H1 (cell line): ENCODE results near the gene REG4. TPM values are rescaled to one million over a fixed set of nuclear protein-coding genes. Genes with fewer than 3 reads are reported as not detected.
A peak's percentile ranks its signal among the peaks of the same experiment; 100 is the strongest.

Source experiments
- CTCF ChIA-PET: fragments of 300-600 bp; sonication (Branson Sonifier 250); formaldehyde crosslinking; loops from one replicate; lab custom pipeline; 2021; ENCODE audit not compliant: partially characterized antibody; lab: Charles Lee
- POLR2A ChIA-PET: fragments of 300-600 bp; sonication (Branson Sonifier 250); formaldehyde crosslinking; loops from one replicate; lab custom pipeline; 2021; ENCODE audit warnings: inconsistent platforms; ENCODE audit not compliant: partially characterized antibody; lab: Charles Lee
- DNase-seq, 2 experiments: peaks; one replicate each; pipeline versions ENCODE4 v3.0.0 to v3.0.0-alpha.2; 2010 to 2022; ENCODE audit warnings: low spot score in 2 of 2, low read depth in 1 of 2, mixed read lengths in 1 of 2
- FAIRE-seq: peaks from 2 replicates; lab custom pipeline; 2011; peaks lifted over from hg19 to GRCh38; lab: Jason Lieb, UNC
- H2AFZ ChIP-seq: 2 replicates; pipeline ENCODE4 v1.8.1; 2012; ENCODE audit warnings: low read length, inconsistent platforms
- H2AK5ac ChIP-seq: 2 replicates; pipeline ENCODE4 v1.6.1; 2013; ENCODE audit warnings: low read depth, low read length
- H2BK120ac ChIP-seq: replicated peaks from 2 replicates; pipeline ENCODE3; 2013; ENCODE audit warnings: low read depth, low read length, inconsistent platforms
- H2BK12ac ChIP-seq: 2 replicates; pipeline ENCODE4 v1.6.1; 2013; ENCODE audit warnings: low read depth, low read length
- H2BK15ac ChIP-seq: 2 replicates; pipeline ENCODE4 v1.6.1; 2013; ENCODE audit warnings: low read length
- H2BK20ac ChIP-seq: 2 replicates; pipeline ENCODE4 v1.6.1; 2013; ENCODE audit warnings: low read length
- H2BK5ac ChIP-seq: 2 replicates; pipeline ENCODE4 v1.6.1; 2013; ENCODE audit warnings: low read depth, low read length
- H3K14ac ChIP-seq: 2 replicates; pipeline ENCODE4 v1.6.1; 2013; ENCODE audit warnings: inconsistent platforms; ENCODE audit not compliant: insufficient read length
- H3K18ac ChIP-seq: 2 replicates; pipeline ENCODE4 v1.6.1; 2013; ENCODE audit warnings: low read length; ENCODE audit errors: extremely low read depth
- H3K23ac ChIP-seq: 2 replicates; pipeline ENCODE4 v1.6.1; 2013; ENCODE audit warnings: inconsistent platforms; ENCODE audit not compliant: insufficient read length
- H3K23me2 ChIP-seq: 2 replicates; pipeline ENCODE4 v1.6.1; 2013; ENCODE audit warnings: low read depth, low read length
- H3K27ac ChIP-seq: 2 replicates; pipeline ENCODE4 v1.6.1; 2011; ENCODE audit warnings: low read depth, low read length, inconsistent platforms
- H3K27me3 ChIP-seq, 4 experiments: replicated peaks in 1 of 4; 1 replicate in 1 of 4; 2 replicates in 3 of 4; pipeline versions ENCODE4 v1.6.1 to v1.8.1; 2011 to 2013; ENCODE audit warnings: low read length in 3 of 4, mild to moderate bottlenecking in 3 of 4, inconsistent platforms in 2 of 4, mixed read lengths in 2 of 4, moderate library complexity in 1 of 4; ENCODE audit not compliant: control insufficient read depth in 3 of 4, insufficient read depth in 3 of 4; ENCODE audit errors: extremely low read depth in 1 of 4
- H3K36me3 ChIP-seq, 4 experiments: 2 replicates each; pipeline versions ENCODE4 v1.6.1 to v1.8.1; 2011 to 2013; ENCODE audit warnings: mild to moderate bottlenecking in 4 of 4, low read length in 3 of 4, moderate library complexity in 2 of 4, control low read depth in 1 of 4, inconsistent platforms in 1 of 4; ENCODE audit not compliant: insufficient read depth in 4 of 4, control insufficient read depth in 2 of 4
- H3K4ac ChIP-seq: replicated peaks from 2 replicates; pipeline ENCODE3; 2013; ENCODE audit warnings: low read length, low read depth, mixed read lengths, inconsistent platforms; ENCODE audit not compliant: insufficient read length
- H3K4me1 ChIP-seq, 4 experiments: replicated peaks in 1 of 4; 1 replicate in 1 of 4; 2 replicates in 3 of 4; pipeline versions ENCODE4 v1.6.1 to v1.8.1; 2011 to 2013; ENCODE audit warnings: low read length in 3 of 4, inconsistent platforms in 2 of 4, mixed read lengths in 1 of 4; ENCODE audit not compliant: insufficient read depth in 4 of 4, control insufficient read depth in 3 of 4
- H3K4me2 ChIP-seq, 2 experiments: 2 replicates each; pipeline versions ENCODE4 v1.6.1 to v1.8.1; 2011 to 2013; ENCODE audit warnings: low read depth in 2 of 2, low read length in 2 of 2, control low read depth in 1 of 2, inconsistent platforms in 1 of 2, mild to moderate bottlenecking in 1 of 2; ENCODE audit not compliant: insufficient read depth in 1 of 2
- H3K4me3 ChIP-seq, 4 experiments: fragments of 200-600, 300-600 bp in 1 of 4; sonication (generic), shearing (Covaris generic), sonication (Bioruptor Twin) in 1 of 4; 2 replicates each; pipeline versions ENCODE4 v1.5.1 to v1.8.1; 2011 to 2016; ENCODE audit warnings: low read length in 4 of 4, low read depth in 3 of 4, control low read depth in 2 of 4, inconsistent platforms in 2 of 4, mild to moderate bottlenecking in 2 of 4, mixed read lengths in 1 of 4, moderate library complexity in 1 of 4; ENCODE audit not compliant: insufficient read depth in 2 of 4; ENCODE audit errors: extremely low read depth in 1 of 4
- H3K56ac ChIP-seq: replicated peaks from 2 replicates; pipeline ENCODE3; 2013; ENCODE audit warnings: low read depth, mild to moderate bottlenecking, mixed read lengths, low read length, inconsistent platforms; ENCODE audit not compliant: insufficient read length
- H3K79me1 ChIP-seq: 2 replicates; pipeline ENCODE4 v1.6.1; 2013; ENCODE audit warnings: low read depth, low read length, control low read depth
- H3K79me2 ChIP-seq, 2 experiments: 2 replicates each; pipeline versions ENCODE4 v1.6.1 to v1.8.1; 2012 to 2013; ENCODE audit warnings: low read length in 2 of 2, mild to moderate bottlenecking in 2 of 2, inconsistent platforms in 1 of 2; ENCODE audit not compliant: insufficient read depth in 2 of 2, control insufficient read depth in 1 of 2
- H3K9ac ChIP-seq, 4 experiments: replicated peaks in 1 of 4; 1 replicate in 1 of 4; 2 replicates in 3 of 4; pipeline versions ENCODE4 v1.6.1 to v1.8.1; 2011 to 2013; ENCODE audit warnings: low read depth in 3 of 4, low read length in 3 of 4, control low read depth in 2 of 4, mild to moderate bottlenecking in 2 of 4, moderate library complexity in 2 of 4, inconsistent platforms in 1 of 4; ENCODE audit errors: extremely low read depth in 1 of 4
- H3K9me3 ChIP-seq, 2 experiments: 2 replicates each; pipeline versions ENCODE4 v1.6.1 to v1.8.1; 2012 to 2013; ENCODE audit warnings: mild to moderate bottlenecking in 2 of 2, moderate library complexity in 2 of 2, control low read depth in 1 of 2, inconsistent platforms in 1 of 2, low read depth in 1 of 2, low read length in 1 of 2, mixed read lengths in 1 of 2; ENCODE audit not compliant: insufficient read depth in 2 of 2
- H4K20me1 ChIP-seq, 2 experiments: replicated peaks in 1 of 2; 2 replicates each; pipeline versions ENCODE3 to v1.8.1; 2011 to 2013; ENCODE audit warnings: inconsistent platforms in 2 of 2, low read length in 2 of 2, mild to moderate bottlenecking in 1 of 2; ENCODE audit not compliant: insufficient read depth in 2 of 2, control insufficient read depth in 1 of 2
- H4K5ac ChIP-seq: 2 replicates; pipeline ENCODE4 v1.6.1; 2013; ENCODE audit warnings: low read length, low read depth, mixed read lengths, inconsistent platforms; ENCODE audit not compliant: insufficient read length
- H4K8ac ChIP-seq: 2 replicates; pipeline ENCODE4 v1.8.0; 2013; ENCODE audit warnings: mild to moderate bottlenecking, moderate library complexity, low read length, inconsistent platforms; ENCODE audit not compliant: insufficient read depth; ENCODE audit errors: extremely low read depth
- H4K91ac ChIP-seq: replicated peaks from 2 replicates; pipeline ENCODE3; 2013; ENCODE audit warnings: low read length, mixed read lengths, inconsistent platforms; ENCODE audit not compliant: insufficient read length
- RAD21 ChIP-seq, 2 experiments: IDR thresholded peaks in 1 of 2; conservative IDR thresholded peaks in 1 of 2; 2 replicates each; pipeline ENCODE4 v1.6.1; 2011; ENCODE audit warnings: low read depth in 2 of 2, low read length in 2 of 2, improper control_type of control experiment in 1 of 2, inconsistent platforms in 1 of 2, mild to moderate bottlenecking in 1 of 2, moderate library complexity in 1 of 2
- RBBP5 ChIP-seq: IDR thresholded peaks from 2 replicates; pipeline ENCODE4 v1.7.1; 2012; ENCODE audit warnings: low read depth, mild to moderate bottlenecking, inconsistent platforms, low read length, moderate library complexity, borderline replicate concordance
- WGBS, 2 experiments: shearing (Covaris generic) in 1 of 2; methylation state at CpG; one replicate each; pipeline versions ENCODE4 v1.1.6 to v1.1.7; 2013 to 2015; ENCODE audit warnings: low lambda C conversion rate in 2 of 2, mixed read lengths in 2 of 2, inconsistent platforms in 1 of 2, low coverage in 1 of 2, missing lambda C conversion rate in 1 of 2; ENCODE audit not compliant: insufficient replicate concordance in 2 of 2, insufficient coverage in 1 of 2, insufficient read length in 1 of 2; ENCODE audit errors: extremely low coverage in 1 of 2, missing lambda C conversion rate in 1 of 2; 5-methylcytosine and 5-hydroxymethylcytosine counted together
- polyA plus RNA-seq, 7 experiments: library from polyadenylated mRNA; depleted of rRNA in 3 of 7; stranded (reverse) in 5 of 7; unstranded in 2 of 7; fragments of >200 nt in 5 of 7; fragments of 200-250 nt in 2 of 7; gene quantifications; 1 replicate in 5 of 7; 2 replicates in 1 of 7; 4 replicates in 1 of 7; pipeline versions ENCODE4 v1.2.1 to v1.2.3, GENCODE V29; 2011 to 2013; ENCODE audit warnings: missing spikeins in 2 of 7, mixed read lengths in 2 of 7
- total RNA-seq: library from RNA; stranded (reverse); fragmentation: NEBNext Ultra II Directional; extraction: Animal tissue kit (Norgen Biotek cat#: 25700); gene quantifications from 2 replicates; pipeline ENCODE4 v1.2.1, GENCODE V29; 2021
- TF ChIP-seq, protein P1 (sequence below), 3 experiments: IDR thresholded peaks; 1 replicate in 2 of 3; 2 replicates in 1 of 3; pipeline versions ENCODE4 v1.5.1 to v1.6.1; 2011; ENCODE audit warnings: low read length in 3 of 3, mild to moderate bottlenecking in 3 of 3, inconsistent platforms in 2 of 3, low read depth in 1 of 3, moderate library complexity in 1 of 3; ENCODE audit not compliant: insufficient read depth in 1 of 3; ENCODE audit errors: control extremely low read depth in 1 of 3

Gene REG4
- total and polyA plus RNA-seq, 2 of the 8 experiments (the other 6 are each of a cell fraction or from before 2014, with no cell fraction given) = not detected

DNA sequence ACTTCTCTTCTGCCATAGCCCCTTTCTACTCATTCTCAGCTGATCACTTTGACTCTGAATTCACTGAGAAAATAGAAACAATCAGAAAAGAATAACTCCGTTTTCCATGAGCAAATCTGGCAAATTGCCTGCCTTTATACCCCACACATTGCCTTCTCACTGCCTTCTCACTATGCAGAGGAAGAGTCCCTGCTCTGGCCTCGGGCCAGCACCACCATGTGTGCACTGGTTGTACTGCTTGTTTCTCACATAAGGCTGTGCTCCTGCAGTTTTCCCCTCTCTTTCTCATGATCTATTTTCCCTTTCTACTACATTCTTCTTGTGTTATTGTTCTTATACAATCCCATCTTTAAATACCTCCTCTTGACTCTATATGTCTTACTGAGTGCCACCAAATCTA is 40.2 kb downstream of the REG4 start:
- Histone ChIP-seq H2BK12ac (no peak overlapping the region), H3K4me2 (no peak overlapping the region), H4K5ac (no peak overlapping the region), H3K79me1 (no peaks in the 10 kb centered on the region), H3K4me3 (no peak overlapping the region), H3K27me3 (no peaks in the 10 kb centered on the region), H4K91ac (no peak overlapping the region), H3K14ac (no peak overlapping the region), H3K23ac (no peak overlapping the region), H4K20me1 (no peaks in the 10 kb centered on the region), H3K4ac (no peak overlapping the region), H3K9me3 (no peaks in the 10 kb centered on the region), H3K4me1 (peaks cover 0 to 5% (median 1%) of the 10 kb centered on the region in 4 experiments; a peak in 1 of 7 replicates), H3K18ac (no peak overlapping the region), H3K27ac (no peak overlapping the region), H4K8ac (no peak overlapping the region), H2BK120ac (no peak overlapping the region), H2AK5ac (no peak overlapping the region), H3K36me3 (no peaks in the 10 kb centered on the region), H2AFZ (no peak overlapping the region), H3K79me2 (no peaks in the 10 kb centered on the region), H3K23me2 (no peaks in the 10 kb centered on the region; the same call in 1 of the 2 replicates), H3K9ac (no peak overlapping the region), H2BK5ac (no peak overlapping the region), H3K56ac (no peak overlapping the region), H2BK15ac (no peak overlapping the region), H2BK20ac (no peak overlapping the region)
- WGBS, 2 experiments = 82% methylated on average over 2 of the region's 2 CpGs; no CpG with 5 or more reads in 1 of the 2 experiments
- DNase-seq = no peak
- FAIRE-seq = peak; percentile 62
- POLR2A ChIA-PET = interaction anchor here (0.8 to 1.7 kb wide), 2 partner anchors 24 to 29 kb away, joined by 3 to 7 read pairs; no protein-coding TSS in a partner anchor
- CTCF ChIA-PET = interaction anchor here (0.7 to 5.3 kb wide), 12 partner anchors 9 to 154 kb away, joined by 3 to 46 read pairs (median 5); no protein-coding TSS in a partner anchor
- TF ChIP-seq, protein P1, sequence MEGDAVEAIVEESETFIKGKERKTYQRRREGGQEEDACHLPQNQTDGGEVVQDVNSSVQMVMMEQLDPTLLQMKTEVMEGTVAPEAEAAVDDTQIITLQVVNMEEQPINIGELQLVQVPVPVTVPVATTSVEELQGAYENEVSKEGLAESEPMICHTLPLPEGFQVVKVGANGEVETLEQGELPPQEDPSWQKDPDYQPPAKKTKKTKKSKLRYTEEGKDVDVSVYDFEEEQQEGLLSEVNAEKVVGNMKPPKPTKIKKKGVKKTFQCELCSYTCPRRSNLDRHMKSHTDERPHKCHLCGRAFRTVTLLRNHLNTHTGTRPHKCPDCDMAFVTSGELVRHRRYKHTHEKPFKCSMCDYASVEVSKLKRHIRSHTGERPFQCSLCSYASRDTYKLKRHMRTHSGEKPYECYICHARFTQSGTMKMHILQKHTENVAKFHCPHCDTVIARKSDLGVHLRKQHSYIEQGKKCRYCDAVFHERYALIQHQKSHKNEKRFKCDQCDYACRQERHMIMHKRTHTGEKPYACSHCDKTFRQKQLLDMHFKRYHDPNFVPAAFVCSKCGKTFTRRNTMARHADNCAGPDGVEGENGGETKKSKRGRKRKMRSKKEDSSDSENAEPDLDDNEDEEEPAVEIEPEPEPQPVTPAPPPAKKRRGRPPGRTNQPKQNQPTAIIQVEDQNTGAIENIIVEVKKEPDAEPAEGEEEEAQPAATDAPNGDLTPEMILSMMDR (IDR thresholded peaks at IDR 0.05; ENCODE audit: control extremely low read depth in 1 of 3, insufficient read depth in 1 of 3, low read depth in 1 of 3, low read length in 3 of 3) = peak; percentile 47 to 52 (median 50)
- TF ChIP-seq RBBP5 (no peak), RAD21 (IDR thresholded peaks at IDR 0.05 in 1 of 2, conservative IDR thresholded peaks at IDR 0.05 in 1 of 2; ENCODE audit: low read depth in 2 of 2, low read length in 2 of 2) (peak; percentile 33 to 47; a peak in 3 of 4 replicates)
